Measurements from ENCODE around the gene EYA2. TPM values are rescaled to one million over a fixed set of nuclear protein-coding genes. Genes with fewer than 3 reads are reported as not detected.

Gene EYA2
- total and polyA plus RNA-seq, 2 donors (not counting 3 experiments of a cell fraction or from before 2014, with no cell fraction given): not detected

DNA sequence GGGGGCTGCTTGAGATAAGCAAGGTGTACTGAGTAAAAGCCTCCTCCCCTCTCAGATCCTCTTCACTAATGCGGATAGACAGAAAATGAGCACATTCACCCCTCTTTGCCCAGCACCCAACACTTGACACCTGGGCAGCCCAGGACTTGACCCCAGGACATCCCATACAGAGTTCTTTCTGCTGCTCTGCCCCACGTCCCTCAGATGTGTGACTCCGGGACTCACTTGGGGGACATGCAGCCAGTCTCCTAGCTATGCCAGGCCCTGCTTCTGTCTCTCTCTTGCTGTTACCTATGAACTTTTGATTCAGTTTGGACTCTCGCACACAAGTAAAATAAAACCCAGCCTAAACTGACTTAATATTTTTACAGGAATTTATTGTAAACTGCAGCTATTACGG, 159.9 kb downstream of the EYA2 start:
- H3K27ac ChIP-seq (ENCODE audit: insufficient read depth, low read depth, low read length): no peak overlapping the region
- no peaks in the 10 kb centered on the region for H3K79me2 ChIP-seq (ENCODE audit: control insufficient read depth, insufficient read depth, low read length)
- H4K20me1 ChIP-seq (replicated peaks; ENCODE audit: control insufficient read depth, extremely low read depth, insufficient read depth, low read length): no peaks in the 10 kb centered on the region
- ChIA-PET POLR2A (no interaction called here), CTCF (no interaction called here)
- H3K9me3 ChIP-seq (replicated peaks; ENCODE audit: control insufficient read depth, insufficient read depth, low read length): no peaks in the 10 kb centered on the region
- no peak overlapping the region for H3K4me2 ChIP-seq (ENCODE audit: insufficient read depth, low read length)
- no peaks in the 10 kb centered on the region for H3K36me3 ChIP-seq (ENCODE audit: control insufficient read depth in 2 of 2, extremely low read depth in 1 of 2, insufficient read depth in 2 of 2, low read length in 2 of 2)
- dilution Hi-C loops (cut with MboI; ENCODE audit: extremely low pct_ligation_motif_present, low sequenced_read_pairs): no loop called here
- TF ChIP-seq EZH2 (IDR thresholded peaks at IDR 0.05; ENCODE audit: borderline replicate concordance, low read depth, low read length, severe bottlenecking): no peak
- no peak for TF ChIP-seq POLR2AphosphoS5 (IDR thresholded peaks at IDR 0.05; ENCODE audit: insufficient read depth, low read depth, low read length)
- no peak for TF ChIP-seq FOS (IDR thresholded peaks at IDR 0.05; ENCODE audit: borderline replicate concordance, insufficient read depth, low read length)
- TF ChIP-seq CTCF (IDR thresholded peaks at IDR 0.05; ENCODE audit: extremely low read depth in 1 of 2, insufficient read depth in 1 of 2, low read depth in 1 of 2, low read length in 2 of 2): no peak
- TF ChIP-seq POLR2A (IDR thresholded peaks at IDR 0.05; ENCODE audit: low read depth, low read length): no peak
- no peak for TF ChIP-seq MYC (IDR thresholded peaks at IDR 0.05; ENCODE audit: low read depth, low read length)
- DNase-seq (ENCODE audit: low read depth, low spot score) (no peak), FAIRE-seq (no peak)
- H3K9me1 ChIP-seq (replicated peaks; ENCODE audit: control insufficient read depth, extremely low read depth, insufficient read depth, low read length): no peaks in the 10 kb centered on the region
- no peak overlapping the region for H3K4me3 ChIP-seq (replicated peaks in 1 of 3; ENCODE audit: insufficient read depth in 1 of 3, low read depth in 1 of 3, low read length in 3 of 3)
- H3K4me1 ChIP-seq (ENCODE audit: control insufficient read depth, extremely low read depth, insufficient read depth, low read length): no peaks in the 10 kb centered on the region
- H3K27me3 ChIP-seq (ENCODE audit: control insufficient read depth in 2 of 2, insufficient read depth in 2 of 2, low read length in 2 of 2): no peaks in the 10 kb centered on the region
- BruUV-seq (replicated peaks): no TSS peak
- intact Hi-C loops (cut with micrococcal nuclease): no loop called here
- H2AFZ ChIP-seq (ENCODE audit: low read depth, low read length): no peak overlapping the region
- H3K9ac ChIP-seq (replicated peaks; ENCODE audit: extremely low read depth, insufficient read depth, low read length): no peak overlapping the region

DNA sequence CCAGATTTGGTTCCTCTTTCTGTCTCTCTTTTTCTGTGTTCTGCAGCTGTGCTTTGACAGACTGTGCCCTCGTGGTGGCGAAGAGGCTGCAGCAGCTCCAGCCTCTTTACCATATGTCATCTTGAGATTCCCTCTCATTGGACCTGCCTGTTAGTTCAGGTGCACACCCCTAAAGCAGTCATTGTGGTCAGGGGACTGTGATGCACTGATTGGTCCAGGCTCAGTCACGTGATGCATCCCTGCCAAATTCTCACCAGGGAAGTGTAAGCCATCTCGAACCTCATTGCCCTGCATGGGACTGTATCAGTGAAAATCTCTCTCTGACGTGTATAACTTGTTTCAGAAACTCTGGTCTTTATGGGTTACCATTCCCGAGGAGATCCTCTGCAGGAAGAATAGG, 160.3 kb downstream of the EYA2 start:
- DNase-seq (ENCODE audit: low read depth, low spot score) (no peak), FAIRE-seq (no peak)
- ChIA-PET CTCF (no interaction called here), POLR2A (no interaction called here)
- H3K27ac ChIP-seq (ENCODE audit: insufficient read depth, low read depth, low read length): no peak overlapping the region
- BruUV-seq (replicated peaks): no TSS peak
- H4K20me1 ChIP-seq (replicated peaks; ENCODE audit: control insufficient read depth, extremely low read depth, insufficient read depth, low read length): no peaks in the 10 kb centered on the region
- H3K4me2 ChIP-seq (ENCODE audit: insufficient read depth, low read length): no peak overlapping the region
- intact Hi-C loops (cut with micrococcal nuclease) (no loop called here), dilution Hi-C loops (cut with MboI; ENCODE audit: extremely low pct_ligation_motif_present, low sequenced_read_pairs) (no loop called here)
- H3K79me2 ChIP-seq (ENCODE audit: control insufficient read depth, insufficient read depth, low read length): no peaks in the 10 kb centered on the region
- H3K9ac ChIP-seq (replicated peaks; ENCODE audit: extremely low read depth, insufficient read depth, low read length): no peak overlapping the region
- H3K36me3 ChIP-seq (ENCODE audit: control insufficient read depth in 2 of 2, extremely low read depth in 1 of 2, insufficient read depth in 2 of 2, low read length in 2 of 2): no peaks in the 10 kb centered on the region
- no peaks in the 10 kb centered on the region for H3K9me1 ChIP-seq (replicated peaks; ENCODE audit: control insufficient read depth, extremely low read depth, insufficient read depth, low read length)
- H3K27me3 ChIP-seq (ENCODE audit: control insufficient read depth in 2 of 2, insufficient read depth in 2 of 2, low read length in 2 of 2): no peaks in the 10 kb centered on the region
- no peaks in the 10 kb centered on the region for H3K9me3 ChIP-seq (replicated peaks; ENCODE audit: control insufficient read depth, insufficient read depth, low read length)
- H3K4me3 ChIP-seq (replicated peaks in 1 of 3; ENCODE audit: insufficient read depth in 1 of 3, low read depth in 1 of 3, low read length in 3 of 3): no peak overlapping the region
- H3K4me1 ChIP-seq (ENCODE audit: control insufficient read depth, extremely low read depth, insufficient read depth, low read length): no peaks in the 10 kb centered on the region
- no peak overlapping the region for H2AFZ ChIP-seq (ENCODE audit: low read depth, low read length)
- TF ChIP-seq MAX (IDR thresholded peaks at IDR 0.05; ENCODE audit: insufficient read depth, insufficient read length) (no peak), POLR2A (IDR thresholded peaks at IDR 0.05; ENCODE audit: low read depth, low read length) (no peak), FOS (IDR thresholded peaks at IDR 0.05; ENCODE audit: borderline replicate concordance, insufficient read depth, low read length) (no peak), EZH2 (IDR thresholded peaks at IDR 0.05; ENCODE audit: borderline replicate concordance, low read depth, low read length, severe bottlenecking) (no peak), POLR2AphosphoS5 (IDR thresholded peaks at IDR 0.05; ENCODE audit: insufficient read depth, low read depth, low read length) (no peak), MYC (IDR thresholded peaks at IDR 0.05; ENCODE audit: low read depth, low read length) (no peak)

Data from endothelial cell of umbilical vein (primary cell).